ENCODE results near the gene F7. TPM values are rescaled to one million over a fixed set of nuclear protein-coding genes. Genes with fewer than 3 reads are reported as not detected.

The F7 gene
- total RNA-seq, 4 donors from 2014 or later = 0.17 TPM; not detected in 3

GRCh38 chr13:113125506-113126264 lies 20.1 kb downstream of the F7 start:
- no peak for TF ChIP-seq CTCF (IDR thresholded peaks at IDR 0.05; ENCODE audit: low read depth)

DNA sequence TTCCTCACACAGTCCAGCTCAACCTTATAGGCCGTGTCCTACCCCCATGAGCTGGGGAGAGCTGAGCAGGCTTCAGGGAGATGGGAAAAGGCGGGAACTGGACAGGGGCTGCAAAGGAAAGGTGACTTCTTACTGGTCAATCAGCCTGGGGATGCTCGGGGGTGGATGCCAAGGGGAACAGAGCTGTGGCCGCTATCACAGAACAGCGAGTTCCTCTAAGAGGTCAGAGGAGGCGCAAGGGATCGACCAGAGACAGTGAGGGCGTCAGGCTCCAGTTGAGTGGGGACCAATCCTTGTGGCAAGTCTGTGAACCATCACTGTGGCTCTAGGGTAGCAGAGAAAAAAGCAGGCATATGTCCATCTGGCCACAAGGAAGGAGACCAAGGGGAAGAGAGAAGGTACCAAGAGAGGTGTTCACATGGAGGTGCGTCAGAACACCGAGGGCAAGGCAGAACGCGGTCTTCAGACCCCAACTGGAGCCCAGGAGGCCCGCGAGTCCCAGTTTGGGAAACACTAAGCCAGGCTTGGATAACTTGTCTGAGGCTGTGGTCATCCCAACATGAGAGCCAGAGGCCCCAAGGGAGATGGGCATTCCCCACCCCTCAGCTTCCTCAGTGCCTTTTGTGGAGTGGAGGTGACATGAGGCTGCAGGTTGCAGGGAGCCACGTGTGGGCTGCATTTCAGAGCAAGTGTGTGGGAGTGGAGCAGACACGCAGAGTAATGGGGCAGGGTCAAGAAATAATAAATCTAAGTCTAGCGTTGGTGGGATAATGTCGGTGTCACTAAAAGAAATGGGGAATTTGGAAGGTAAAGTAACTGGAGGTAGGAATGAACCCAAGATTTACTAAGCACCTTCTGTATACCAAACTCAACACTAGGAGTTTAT lies 20.9 kb downstream of the F7 start:
- TF ChIP-seq CTCF (IDR thresholded peaks at IDR 0.05; ENCODE audit: low read depth) = no peak

- TF ChIP-seq CTCF (IDR thresholded peaks at IDR 0.05; ENCODE audit: low read depth) = no peak
These were observed 23.9 kb downstream of the F7 start for GRCh38 chr13:113129480-113129879.

GRCh38 chr13:113129921-113130750 lies 24.5 kb downstream of the F7 start:
- no peak for TF ChIP-seq CTCF (IDR thresholded peaks at IDR 0.05; ENCODE audit: low read depth)

DNA sequence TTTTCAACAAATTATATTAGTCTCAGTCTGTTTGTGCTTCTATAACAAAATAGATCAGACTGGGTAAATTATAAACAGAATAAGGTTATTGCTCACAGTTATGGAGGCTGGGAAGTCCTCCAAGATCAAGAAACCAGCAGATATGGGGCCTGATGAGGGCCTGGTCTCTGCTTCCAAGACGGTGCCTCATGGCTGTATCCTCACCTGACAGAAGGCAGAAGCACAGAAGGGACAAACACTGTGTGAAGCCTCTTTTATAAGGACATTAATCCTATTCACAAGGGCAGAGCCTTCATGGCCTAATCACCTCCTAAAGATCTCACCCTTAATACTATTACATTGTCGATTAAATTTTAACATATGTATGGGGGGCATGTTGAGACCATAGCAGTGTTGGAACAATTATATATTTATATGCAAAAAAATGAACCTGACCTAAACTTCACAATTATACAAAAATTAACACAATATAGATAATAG lies 29.7 kb downstream of the F7 start:
- TF ChIP-seq CTCF (IDR thresholded peaks at IDR 0.05; ENCODE audit: low read depth) = no peak

DNA sequence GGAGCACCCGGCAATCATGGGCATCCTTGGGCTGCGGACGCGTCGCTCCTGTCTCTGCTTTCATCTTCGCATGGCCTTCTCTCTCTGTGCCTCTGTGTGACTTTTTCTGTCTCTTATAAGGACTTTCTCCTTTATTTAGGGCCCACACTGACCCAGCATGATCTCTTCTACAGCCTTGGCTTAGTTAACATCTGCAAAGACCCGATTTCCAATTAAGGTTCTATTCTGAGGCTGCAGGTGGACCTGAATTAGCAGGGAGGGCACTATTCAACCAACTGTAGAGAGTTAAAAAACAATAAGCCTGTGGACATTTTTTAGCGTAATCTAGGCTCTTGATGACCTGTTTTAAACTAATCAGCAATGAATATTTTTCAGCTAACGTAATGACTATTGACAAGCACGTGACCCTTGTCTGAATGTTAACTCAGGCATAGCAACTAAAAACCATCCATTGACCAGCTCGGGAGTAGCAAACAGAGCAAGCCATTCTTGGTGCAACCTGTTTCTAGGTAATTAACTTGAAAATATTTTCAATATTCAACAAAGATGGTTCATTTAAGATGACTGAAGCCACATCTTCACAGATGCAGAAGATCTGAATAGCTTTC lies 32.2 kb downstream of the F7 start:
- TF ChIP-seq CTCF (IDR thresholded peaks at IDR 0.05; ENCODE audit: low read depth) = no peak
